CD4-positive, alpha-beta T cell (primary cell): Measurements from ENCODE around the gene MAP4. TPM values are rescaled to one million over a fixed set of nuclear protein-coding genes. Genes with fewer than 3 reads are reported as not detected.
"Not testable (repeated sequence)": the region's sequence is repeated elsewhere in the genome, so short reads cannot be mapped to it uniquely, and the experiment has no call there.

ENCODE experiments used
- ATAC-seq: fragments of 200-7000 bp; cut with Tn5 transposase; one replicate; pipeline ENCODE4 v1.10.0; 2022; ENCODE audit warnings: mild to moderate bottlenecking; ENCODE audit not compliant: poor library complexity
- CTCF ChIA-PET: fragments of 350-600 bp; sonication (Branson Sonifier 250); formaldehyde crosslinking; loops from one replicate; lab custom pipeline; 2021; ENCODE audit warnings: antibody characterized with exemption, inconsistent platforms; lab: Charles Lee
- POLR2A ChIA-PET: fragments of 350-600 bp; sonication (Branson Sonifier 250); formaldehyde crosslinking; loops from one replicate; lab custom pipeline; 2021; ENCODE audit warnings: antibody characterized with exemption, inconsistent platforms; lab: Charles Lee
- DNase-seq, 14 experiments: peaks; one replicate each; pipeline ENCODE4 v3.0.0-alpha.2; 2013 to 2020; ENCODE audit warnings: mixed read lengths in 2 of 14
- H3K27ac ChIP-seq, 2 donors: one replicate each; pipeline versions ENCODE4 v1.5.1 to v1.7.0; 2013; ENCODE audit warnings: low read length in 2 of 2, low read depth in 1 of 2, mild to moderate bottlenecking in 1 of 2
- H3K27me3 ChIP-seq, 2 experiments: 1 replicate in 1 of 2; 2 replicates in 1 of 2; pipeline versions ENCODE4 v1.6.1 to v1.7.0; 2013; ENCODE audit warnings: low read length in 2 of 2, control low read depth in 1 of 2, mild to moderate bottlenecking in 1 of 2, moderate library complexity in 1 of 2; ENCODE audit not compliant: insufficient read depth in 2 of 2, control insufficient read depth in 1 of 2
- H3K36me3 ChIP-seq: one replicate; pipeline ENCODE4 v1.6.1; 2013; ENCODE audit warnings: low read length, control low read depth; ENCODE audit not compliant: insufficient read depth
- H3K4me1 ChIP-seq: one replicate; pipeline ENCODE4 v1.6.1; 2013; ENCODE audit warnings: low read length, control low read depth; ENCODE audit not compliant: insufficient read depth
- H3K4me3 ChIP-seq: one replicate; pipeline ENCODE4 v1.5.1; 2013; ENCODE audit warnings: mild to moderate bottlenecking, low read length, moderate library complexity
- H3K9me3 ChIP-seq, 2 experiments: 1 replicate in 1 of 2; 2 replicates in 1 of 2; pipeline versions ENCODE4 v1.6.1 to v1.7.0; 2013; ENCODE audit warnings: low read length in 2 of 2, mild to moderate bottlenecking in 2 of 2, control low read depth in 1 of 2, moderate library complexity in 1 of 2; ENCODE audit not compliant: control insufficient read depth in 1 of 2, insufficient read depth in 1 of 2
- H3K27ac Mint-ChIP-seq: one replicate; pipeline ENCODE4 v1.8.0; 2020; ENCODE audit warnings: mixed read lengths
- H3K27me3 Mint-ChIP-seq: one replicate; pipeline ENCODE4 v1.8.0; 2021; ENCODE audit warnings: mixed read lengths
- H3K36me3 Mint-ChIP-seq: one replicate; pipeline ENCODE4 v1.8.0; 2021; ENCODE audit warnings: low read depth, mixed read lengths
- H3K4me1 Mint-ChIP-seq: one replicate; pipeline ENCODE4 v1.8.0; 2021; ENCODE audit warnings: low read depth, mixed read lengths
- H3K4me3 Mint-ChIP-seq: one replicate; pipeline ENCODE4 v1.8.0; 2020; ENCODE audit warnings: mild to moderate bottlenecking, mixed read lengths
- H3K9me3 Mint-ChIP-seq: one replicate; pipeline ENCODE4 v1.8.0; 2020; ENCODE audit warnings: mixed read lengths
- intact Hi-C, 2 experiments: fragments of 100-400 bp; cut with DNase I in 1 of 2; cut with micrococcal nuclease in 1 of 2; formaldehyde crosslinking; loops; one replicate each; pipeline versions ENCODE4 v1.15.1 to v1.9.0; 2023 to 2025; cut with DNase I, micrococcal nuclease
- total RNA-seq, 174 experiments: library from RNA in 2 of 174; stranded (reverse) in 2 of 174; gene quantifications; one replicate each; pipeline ENCODE4 v1.2.3 and lab custom pipeline; 2021 to 2026
- TF ChIP-seq, protein P1 (sequence below): fragments of 200-600 bp; IDR thresholded peaks from one replicate; pipeline ENCODE4 v1.8.0; 2022; ENCODE audit warnings: antibody characterized with exemption, mild to moderate bottlenecking

MAP4 gene
- total RNA-seq, 2 experiments from 2014 or later = 42.2 to 42.6 TPM

DNA sequence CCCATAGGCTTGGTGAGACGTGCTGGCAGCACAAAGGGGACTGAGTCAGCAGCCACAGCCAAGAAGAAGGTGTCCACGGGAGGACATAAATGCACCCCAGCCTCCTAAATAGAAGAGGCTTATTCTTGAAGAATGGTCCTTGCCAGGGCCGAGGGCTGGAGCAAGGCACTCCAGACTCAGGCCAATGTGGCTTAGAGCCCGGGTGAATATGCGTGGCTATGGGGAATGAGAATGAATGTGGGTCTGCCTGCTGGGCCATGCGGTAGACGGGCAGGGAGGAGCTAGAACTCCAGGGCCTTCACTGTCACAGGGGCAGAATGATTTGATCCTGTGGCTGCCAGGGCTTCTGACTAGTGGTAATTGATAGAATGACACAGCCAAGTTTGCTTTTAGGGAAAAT lies 179.2 kb downstream of the MAP4 start:
- no peak for ATAC-seq
- DNase-seq = no peak
- Histone ChIP-seq H3K27ac (no peak overlapping the region), H3K36me3 (peaks cover 75% of the 10 kb centered on the region), H3K4me1 (peaks cover 4% of the 10 kb centered on the region), H3K27me3 (no peaks in the 10 kb centered on the region), H3K9me3 (no peaks in the 10 kb centered on the region), H3K4me3 (no peak overlapping the region)
- Mint-ChIP-seq H3K4me1 (peaks cover 4% of the 10 kb centered on the region), H3K27ac (no peak overlapping the region), H3K27me3 (no peaks in the 10 kb centered on the region), H3K4me3 (no peak overlapping the region), H3K36me3 (peaks cover 73% of the 10 kb centered on the region), H3K9me3 (no peaks in the 10 kb centered on the region)
- intact Hi-C loops = loop anchor here (1.0 to 2.0 kb wide), 2 partner anchors 153 to 314 kb away; no protein-coding TSS in a partner anchor
- ChIA-PET CTCF (interaction anchor here (0.6 to 3.2 kb wide), 5 partner anchors 12 to 464 kb away, joined by 3 to 15 read pairs (median 4); no protein-coding TSS in a partner anchor), POLR2A (interaction anchor here (0.7 kb wide), 1 partner anchor 11 kb away, joined by 4 read pairs; no protein-coding TSS in a partner anchor)
- TF ChIP-seq, protein P1, sequence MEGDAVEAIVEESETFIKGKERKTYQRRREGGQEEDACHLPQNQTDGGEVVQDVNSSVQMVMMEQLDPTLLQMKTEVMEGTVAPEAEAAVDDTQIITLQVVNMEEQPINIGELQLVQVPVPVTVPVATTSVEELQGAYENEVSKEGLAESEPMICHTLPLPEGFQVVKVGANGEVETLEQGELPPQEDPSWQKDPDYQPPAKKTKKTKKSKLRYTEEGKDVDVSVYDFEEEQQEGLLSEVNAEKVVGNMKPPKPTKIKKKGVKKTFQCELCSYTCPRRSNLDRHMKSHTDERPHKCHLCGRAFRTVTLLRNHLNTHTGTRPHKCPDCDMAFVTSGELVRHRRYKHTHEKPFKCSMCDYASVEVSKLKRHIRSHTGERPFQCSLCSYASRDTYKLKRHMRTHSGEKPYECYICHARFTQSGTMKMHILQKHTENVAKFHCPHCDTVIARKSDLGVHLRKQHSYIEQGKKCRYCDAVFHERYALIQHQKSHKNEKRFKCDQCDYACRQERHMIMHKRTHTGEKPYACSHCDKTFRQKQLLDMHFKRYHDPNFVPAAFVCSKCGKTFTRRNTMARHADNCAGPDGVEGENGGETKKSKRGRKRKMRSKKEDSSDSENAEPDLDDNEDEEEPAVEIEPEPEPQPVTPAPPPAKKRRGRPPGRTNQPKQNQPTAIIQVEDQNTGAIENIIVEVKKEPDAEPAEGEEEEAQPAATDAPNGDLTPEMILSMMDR = no peak

GRCh38 chr3:47829482-47829881 lies 186.7 kb downstream of the MAP4 start:
- H3K36me3 Mint-ChIP-seq = peaks cover 81% of the 10 kb centered on the region
- DNase-seq, POLR2A ChIA-PET, H3K4me3 Mint-ChIP-seq, H3K27me3 Mint-ChIP-seq, H3K9me3 ChIP-seq, ATAC-seq, H3K27me3 ChIP-seq, H3K27ac ChIP-seq, H3K9me3 Mint-ChIP-seq, H3K4me3 ChIP-seq: not testable (repeated sequence)
- intact Hi-C loops = loop anchor here in 1 of 2 experiments (10.0 kb wide), 1 partner anchor 545 kb away; the partner anchor contains the start of genes KIF9 and KLHL18
- peaks cover 37% of the 10 kb centered on the region for H3K4me1 Mint-ChIP-seq
- Histone ChIP-seq H3K4me1 (peaks cover 28% of the 10 kb centered on the region), H3K36me3 (peaks cover 56% of the 10 kb centered on the region)
- peak overlapping the region; percentile 62 for H3K27ac Mint-ChIP-seq
- CTCF ChIA-PET = interaction anchor here (1.6 kb wide), 1 partner anchor 160 kb away, joined by 3 read pairs; no protein-coding TSS in a partner anchor

DNA sequence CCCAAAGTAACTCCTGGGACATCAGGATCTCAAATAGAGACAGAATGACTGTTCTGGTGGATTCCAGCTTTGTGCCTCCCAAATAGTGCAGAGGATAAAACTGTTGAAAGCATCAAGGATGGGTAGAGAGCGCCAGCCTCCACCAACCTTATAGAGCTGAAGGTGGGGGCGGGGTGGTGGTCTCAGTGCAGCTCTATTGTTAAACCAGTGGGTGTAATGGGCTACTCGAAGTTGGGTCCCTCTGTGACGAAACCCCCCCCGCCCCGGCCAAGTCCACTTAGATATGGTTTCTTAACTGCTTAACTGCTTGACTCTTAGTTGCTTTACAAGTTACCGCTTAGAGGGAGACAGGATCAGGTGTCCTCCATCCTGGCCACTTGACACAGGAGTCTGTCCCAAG lies 190.6 kb downstream of the MAP4 start:
- intact Hi-C loops = loop anchor here in 1 of 2 experiments (2.0 to 10.0 kb wide), 2 partner anchors 23 to 541 kb away; partner anchors contain the start of genes DHX30, KIF9 and KLHL18
- Mint-ChIP-seq H3K4me1 (peaks cover 35% of the 10 kb centered on the region), H3K36me3 (peaks cover 55% of the 10 kb centered on the region), H3K4me3 (peak overlapping the region; percentile 90), H3K27me3 (no peaks in the 10 kb centered on the region), H3K27ac (peak overlapping the region; percentile 82), H3K9me3 (no peaks in the 10 kb centered on the region)
- DNase-seq (no peak), ATAC-seq (no peak)
- Histone ChIP-seq H3K4me1 (peaks cover 32% of the 10 kb centered on the region), H3K36me3 (peaks cover 32% of the 10 kb centered on the region), H3K9me3 (no peaks in the 10 kb centered on the region), H3K4me3 (peak overlapping the region; percentile 97), H3K27me3 (no peaks in the 10 kb centered on the region), H3K27ac (peak overlapping the region; percentile 60 to 72)
- TF ChIP-seq, protein P1 = no peak
- CTCF ChIA-PET = interaction anchor here (0.7 to 2.3 kb wide), 12 partner anchors 10 to 610 kb away, joined by 3 to 14 read pairs (median 4); partner anchors contain the start of gene DHX30
- POLR2A ChIA-PET = interaction anchor here (0.9 to 2.0 kb wide), 8 partner anchors 10 to 891 kb away, joined by 3 to 13 read pairs (median 4); partner anchors contain the start of genes DHX30, IP6K2, PTPN23 and SMARCC1
